Measurements from ENCODE around the gene CARD11.

The CARD11 gene

DNA sequence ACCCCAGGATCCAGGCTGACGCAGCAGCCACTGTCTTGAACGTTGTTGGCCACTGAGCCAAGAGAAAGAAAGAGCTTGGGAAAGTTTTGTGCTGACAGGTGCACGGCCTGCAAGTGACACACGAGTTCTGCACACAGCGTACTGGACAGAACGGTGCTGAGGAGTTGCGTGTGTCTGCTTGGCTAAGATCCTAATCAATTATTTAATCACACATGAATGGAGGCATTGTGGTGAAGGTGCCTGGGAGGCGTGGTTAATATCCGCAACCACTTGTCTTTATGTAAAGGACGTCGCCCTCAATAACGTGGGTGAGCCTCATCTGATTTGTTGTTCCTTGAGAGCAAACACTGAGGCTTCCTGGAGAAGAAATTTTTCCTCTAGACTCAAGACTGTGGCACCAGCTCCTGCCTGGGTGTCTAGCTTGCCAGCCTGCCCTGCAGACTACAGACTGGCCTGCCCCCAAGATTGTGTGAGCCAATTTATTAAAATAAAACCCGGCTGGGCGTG is 183.0 kb downstream of the CARD11 start:
- Histone ChIP-seq H3K9ac (ENCODE audit: low read depth in 1 of 2, low read length in 2 of 2) (peak overlapping the region in 1 of 2 donors; percentile 25), H3K27ac (ENCODE audit: low read depth, low read length) (no peak overlapping the region), H3K9me3 (ENCODE audit: control insufficient read depth in 1 of 2, low read length in 2 of 2) (no peaks in the 10 kb centered on the region)

DNA sequence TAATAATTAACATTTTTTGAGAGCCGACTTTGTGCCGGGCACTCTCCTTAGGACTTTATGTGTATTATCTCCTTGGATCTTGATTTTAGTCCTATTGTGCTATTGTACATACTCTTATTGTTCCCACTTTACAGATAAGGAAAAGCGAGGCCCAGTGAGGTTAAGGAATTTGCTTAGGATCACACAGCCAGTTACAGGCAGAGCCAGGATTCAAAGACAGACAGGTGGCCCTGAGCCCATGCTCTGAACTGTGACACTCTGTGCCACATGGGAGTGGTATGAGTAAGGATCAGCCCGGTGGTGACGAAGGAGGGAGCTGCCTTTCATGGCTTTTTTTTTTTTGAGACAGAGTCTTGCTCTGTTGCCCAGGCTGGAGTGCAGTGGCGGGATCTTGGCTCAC is 183.7 kb downstream of the CARD11 start:
- no peaks in the 10 kb centered on the region for H3K9me3 ChIP-seq (ENCODE audit: control insufficient read depth in 1 of 2, low read length in 2 of 2)
- no peak overlapping the region for H3K9ac ChIP-seq (ENCODE audit: low read depth in 1 of 2, low read length in 2 of 2)
- H3K4me3 ChIP-seq (ENCODE audit: low read depth in 1 of 2, low read length in 2 of 2), result no peak overlapping the region
- no peak overlapping the region for H3K27ac ChIP-seq (ENCODE audit: low read depth, low read length)
- H3K27me3 ChIP-seq (ENCODE audit: control insufficient read depth in 1 of 2, insufficient read depth in 2 of 2, low read length in 2 of 2), result no peaks in the 10 kb centered on the region
- H3K36me3 ChIP-seq (ENCODE audit: control insufficient read depth in 1 of 2, insufficient read depth in 2 of 2, low read length in 2 of 2), result no peaks in the 10 kb centered on the region
- peaks cover 14 to 15% of the 10 kb centered on the region in 2 donors for H3K4me1 ChIP-seq (ENCODE audit: control insufficient read depth in 1 of 2, insufficient read depth in 2 of 2, low read length in 2 of 2)

More for the DNA sequence above, 183.0 kb downstream of the CARD11 start:
- no peak overlapping the region for H3K4me3 ChIP-seq (ENCODE audit: low read depth in 1 of 2, low read length in 2 of 2)
- no peaks in the 10 kb centered on the region for H3K36me3 ChIP-seq (ENCODE audit: control insufficient read depth in 1 of 2, insufficient read depth in 2 of 2, low read length in 2 of 2)
- no peaks in the 10 kb centered on the region for H3K27me3 ChIP-seq (ENCODE audit: control insufficient read depth in 1 of 2, insufficient read depth in 2 of 2, low read length in 2 of 2)
- H3K4me1 ChIP-seq (ENCODE audit: control insufficient read depth in 1 of 2, insufficient read depth in 2 of 2, low read length in 2 of 2), result peaks cover 15 to 17% of the 10 kb centered on the region in 2 donors

DNA sequence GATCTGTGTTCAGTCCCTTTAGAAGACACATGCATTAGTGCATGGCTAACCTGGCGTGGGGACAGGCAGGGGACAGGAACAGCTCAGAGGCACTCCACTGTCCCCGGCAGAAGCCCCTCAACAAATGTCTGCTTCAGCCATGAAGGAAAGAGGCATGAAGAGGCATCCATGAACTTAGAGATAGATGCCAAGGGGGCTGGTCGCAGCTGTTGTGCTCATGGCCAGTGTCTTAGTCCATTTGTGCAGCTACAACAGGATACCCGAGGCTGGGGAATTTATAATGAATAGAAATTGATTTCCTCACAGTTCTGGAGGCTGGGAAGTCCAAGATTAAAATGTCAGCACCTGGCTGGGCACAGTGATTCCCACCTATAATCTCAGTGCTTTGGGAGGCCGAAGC is 185.0 kb downstream of the CARD11 start:
- H3K27me3 ChIP-seq (ENCODE audit: control insufficient read depth in 1 of 2, insufficient read depth in 2 of 2, low read length in 2 of 2), result no peaks in the 10 kb centered on the region
- H3K4me1 ChIP-seq (ENCODE audit: control insufficient read depth in 1 of 2, insufficient read depth in 2 of 2, low read length in 2 of 2), result peaks cover 7 to 8% of the 10 kb centered on the region in 2 donors
- H3K36me3 ChIP-seq (ENCODE audit: control insufficient read depth in 1 of 2, insufficient read depth in 2 of 2, low read length in 2 of 2), result no peaks in the 10 kb centered on the region
- H3K27ac ChIP-seq (ENCODE audit: low read depth, low read length), result no peak overlapping the region
- no peaks in the 10 kb centered on the region for H3K9me3 ChIP-seq (ENCODE audit: control insufficient read depth in 1 of 2, low read length in 2 of 2)
- no peak overlapping the region for H3K9ac ChIP-seq (ENCODE audit: low read depth in 1 of 2, low read length in 2 of 2)
- no peak overlapping the region for H3K4me3 ChIP-seq (ENCODE audit: low read depth in 1 of 2, low read length in 2 of 2)

DNA sequence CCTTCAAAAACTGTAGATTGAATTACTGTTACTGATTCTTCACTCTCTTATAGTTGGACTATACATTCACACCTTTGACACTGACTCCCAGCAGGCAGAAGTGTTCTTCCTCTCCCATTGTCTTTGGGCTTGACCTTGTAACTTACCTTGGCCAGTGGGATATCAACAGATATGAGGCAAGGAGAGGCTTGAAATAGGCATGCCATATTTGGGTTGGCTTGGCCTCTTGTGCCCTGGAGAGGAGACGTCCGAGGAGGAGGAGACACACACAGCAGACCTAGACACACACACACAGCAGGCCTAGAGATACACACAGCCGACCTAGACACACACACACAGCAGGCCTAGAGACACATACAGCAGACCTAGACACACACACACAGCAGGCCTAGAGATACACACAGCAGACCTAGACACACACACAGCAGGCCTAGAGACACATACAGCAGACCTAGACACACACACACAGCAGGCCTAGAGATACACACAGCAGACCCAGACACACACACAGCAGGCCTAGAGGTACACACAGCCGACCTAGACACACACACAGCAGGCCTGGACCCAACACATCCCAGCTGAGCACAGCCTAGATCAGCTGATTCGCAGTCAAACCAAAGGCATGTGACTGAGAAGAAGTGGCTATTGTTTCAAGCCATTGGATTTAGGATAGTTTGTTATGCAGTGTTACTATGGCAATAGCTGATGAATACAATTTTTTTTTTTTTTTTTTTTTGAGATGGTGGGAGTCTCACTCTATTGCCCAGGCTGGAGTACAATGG is 187.1 kb downstream of the CARD11 start:
- no peak overlapping the region for H3K4me3 ChIP-seq (ENCODE audit: low read depth in 1 of 2, low read length in 2 of 2)
- no peaks in the 10 kb centered on the region for H3K36me3 ChIP-seq (ENCODE audit: control insufficient read depth in 1 of 2, insufficient read depth in 2 of 2, low read length in 2 of 2)
- no peak overlapping the region for H3K27ac ChIP-seq (ENCODE audit: low read depth, low read length)
- no peak overlapping the region for H3K9ac ChIP-seq (ENCODE audit: low read depth in 1 of 2, low read length in 2 of 2)
- H3K27me3 ChIP-seq (ENCODE audit: control insufficient read depth in 1 of 2, insufficient read depth in 2 of 2, low read length in 2 of 2), result no peaks in the 10 kb centered on the region
- no peaks in the 10 kb centered on the region for H3K9me3 ChIP-seq (ENCODE audit: control insufficient read depth in 1 of 2, low read length in 2 of 2)
- H3K4me1 ChIP-seq (ENCODE audit: control insufficient read depth in 1 of 2, insufficient read depth in 2 of 2, low read length in 2 of 2), result no peaks in the 10 kb centered on the region

Data from duodenal mucosa (tissue), 2 donors.